Measurements from ENCODE around the gene HHEX.
"Not testable (repeated sequence)": the region's sequence is repeated elsewhere in the genome, so short reads cannot be mapped to it uniquely, and the experiment has no call there.

The HHEX gene

GRCh38 chr10:92689663-92690210 lies at the start of gene HHEX:
HHEX (plus strand) TSS chr10:92689955; CDS start chr10:92689987, 32 bp downstream.
- DNase-seq: peak; percentile 75 to 83

GRCh38 chr10:92640107-92640506 lies 49.6 kb upstream of the HHEX start:
- DNase-seq: no peak

GRCh38 chr10:92641492-92641891 lies 48.3 kb upstream of the HHEX start:
- DNase-seq: no peak

GRCh38 chr10:92644921-92645320 lies 44.8 kb upstream of the HHEX start:
- DNase-seq: no peak

- not testable (repeated sequence) for DNase-seq
Observed at GRCh38 chr10:92650864-92651263, 38.9 kb upstream of the HHEX start.

- DNase-seq: no peak
Observed at GRCh38 chr10:92655426-92655825, 34.3 kb upstream of the HHEX start.

GRCh38 chr10:92656266-92656961 lies 33.3 kb upstream of the HHEX start:
- no peak for DNase-seq

GRCh38 chr10:92657024-92657423 lies 32.7 kb upstream of the HHEX start:
- DNase-seq: no peak

GRCh38 chr10:92662848-92663247 lies 26.9 kb upstream of the HHEX start:
- peak in 1 of 2 experiments; percentile 19 for DNase-seq

- no peak for DNase-seq
Observed at GRCh38 chr10:92664322-92664721, 25.4 kb upstream of the HHEX start.

- DNase-seq: no peak
Observed at GRCh38 chr10:92667078-92667477, 22.7 kb upstream of the HHEX start.

GRCh38 chr10:92677708-92678107 lies 12.0 kb upstream of the HHEX start:
- no peak for DNase-seq

- no peak for DNase-seq
Observed at GRCh38 chr10:92678206-92678605, 11.5 kb upstream of the HHEX start.

GRCh38 chr10:92681306-92681834 lies 8.4 kb upstream of the HHEX start:
- no peak for DNase-seq

GRCh38 chr10:92688573-92688926 lies 1.2 kb upstream of the HHEX start:
- DNase-seq: no peak

GRCh38 chr10:92688927-92689662 lies 660 bp upstream of the HHEX start:
- DNase-seq: peak; percentile 71 to 74

GRCh38 chr10:92690211-92690914 lies 608 bp downstream of the HHEX start:
- DNase-seq: peak; percentile 88 to 92

- peak; percentile 100 for DNase-seq
Observed at GRCh38 chr10:92690915-92691590, 1.3 kb downstream of the HHEX start.

GRCh38 chr10:92691591-92692079 lies 1.9 kb downstream of the HHEX start:
- peak; percentile 97 for DNase-seq

- no peak for DNase-seq
Observed at GRCh38 chr10:92692080-92692671, 2.4 kb downstream of the HHEX start.

- no peak for DNase-seq
Observed at GRCh38 chr10:92692697-92693533, 3.2 kb downstream of the HHEX start.
